Ovary (tissue), 9 donors: ENCODE data around the gene ARHGEF26. TPM values are rescaled to one million over a fixed set of nuclear protein-coding genes. Genes with fewer than 3 reads are reported as not detected.

Source experiments
- DNase-seq, 5 donors: peaks; one replicate each; pipeline ENCODE4 v3.0.0-alpha.2; 2019 to 2020
- H3K27ac ChIP-seq, 2 donors: fragments of 200-600 bp; one replicate each; pipeline versions ENCODE4 v1.5.1 to v1.8.0; 2019 to 2022
- H3K27me3 ChIP-seq: fragments of 200-600 bp; one replicate; pipeline ENCODE4 v1.8.0; 2022
- H3K36me3 ChIP-seq: fragments of 200-600 bp; sonication (generic); one replicate; pipeline ENCODE4 v1.5.1; 2019
- H3K4me1 ChIP-seq: one replicate; pipeline ENCODE4 v1.8.1; 2013; ENCODE audit warnings: mild to moderate bottlenecking, moderate library complexity; ENCODE audit not compliant: insufficient read depth
- H3K4me3 ChIP-seq: fragments of 200-600 bp; sonication (generic); one replicate; pipeline ENCODE4 v1.5.1; 2017
- H3K9me3 ChIP-seq, 2 donors: fragments of 200-600 bp in 1 of 2; sonication (generic) in 1 of 2; one replicate each; pipeline versions ENCODE4 v1.5.1 to v1.8.1; 2013 to 2019; ENCODE audit warnings: mild to moderate bottlenecking in 1 of 2, moderate library complexity in 1 of 2
- EP300 ChIP-seq: sonication (generic); formaldehyde crosslinking; IDR thresholded peaks from one replicate; pipeline ENCODE4 v1.6.1; 2017; ENCODE audit warnings: antibody characterized with exemption
- POLR2A ChIP-seq: fragments of 450-650 bp; IDR thresholded peaks from one replicate; pipeline ENCODE4 v1.6.1; 2017; ENCODE audit warnings: antibody characterized with exemption, mild to moderate bottlenecking, moderate library complexity
- WGBS, 3 donors: extraction: QIAGEN DNeasy Blood & Tissue Kit in 1 of 3; methylation state at CpG; one replicate each; pipeline versions ENCODE4 v1.1.5 to v1.1.7; 2013 to 2017; 5-methylcytosine and 5-hydroxymethylcytosine counted together
- intact Hi-C, 4 donors: fragments of 100-400 bp; cut with DNase I; formaldehyde crosslinking; loops; one replicate each; pipeline versions ENCODE4 v1.11.0 to v1.15.1; 2022 to 2023
- polyA plus RNA-seq, 2 donors: library from polyadenylated mRNA; stranded (reverse); fragments of 200-250 nt in 1 of 2; fragments of 350-450 nt in 1 of 2; fragmentation: Illumina TruSeq in 1 of 2; extraction: RNeasy Lipid Tissue Mini Kit (QIAGEN cat#74804) in 1 of 2; gene quantifications; one replicate each; pipeline ENCODE4 v1.2.3, GENCODE V29; 2013 to 2014
- total RNA-seq, 7 donors: library from RNA; depleted of rRNA in 2 of 7; stranded (reverse); fragments of >200 nt in 2 of 7; fragmentation: NEBNext Ultra II Directional in 3 of 7; extraction: Animal tissue kit (Norgen Biotek cat#: 25700) in 3 of 7; gene quantifications; one replicate each; pipeline versions ENCODE4 v1.1.0 to v1.2.4, GENCODE V29; 2016 to 2023
- TF ChIP-seq, protein P1 (sequence below), 3 donors: fragments of 450-650 bp in 2 of 3; fragments of 200-600 bp in 1 of 3; IDR thresholded peaks; one replicate each; pipeline versions ENCODE4 v1.5.1 to v1.8.0; 2016 to 2022; ENCODE audit warnings: antibody characterized with exemption in 3 of 3, mild to moderate bottlenecking in 1 of 3
- donor health status: DM: no; HTN: no; CAD: no; lungs with moderate emphysema.
- donor health status: DM: no; HTN: no; CAD: no.
- donor health status: Bipolar disorder and iron deficiency.
- donor health status: DM: yes; HTN: yes; CAD: no.
- donor health status: DM: no; HTN: no; CAD: no.
- donor health status: DM: yes; HTN: yes; CAD: no.

The ARHGEF26 gene
- total and polyA plus RNA-seq, 9 donors: 6.9 to 14.4 (median 11.7) TPM

DNA sequence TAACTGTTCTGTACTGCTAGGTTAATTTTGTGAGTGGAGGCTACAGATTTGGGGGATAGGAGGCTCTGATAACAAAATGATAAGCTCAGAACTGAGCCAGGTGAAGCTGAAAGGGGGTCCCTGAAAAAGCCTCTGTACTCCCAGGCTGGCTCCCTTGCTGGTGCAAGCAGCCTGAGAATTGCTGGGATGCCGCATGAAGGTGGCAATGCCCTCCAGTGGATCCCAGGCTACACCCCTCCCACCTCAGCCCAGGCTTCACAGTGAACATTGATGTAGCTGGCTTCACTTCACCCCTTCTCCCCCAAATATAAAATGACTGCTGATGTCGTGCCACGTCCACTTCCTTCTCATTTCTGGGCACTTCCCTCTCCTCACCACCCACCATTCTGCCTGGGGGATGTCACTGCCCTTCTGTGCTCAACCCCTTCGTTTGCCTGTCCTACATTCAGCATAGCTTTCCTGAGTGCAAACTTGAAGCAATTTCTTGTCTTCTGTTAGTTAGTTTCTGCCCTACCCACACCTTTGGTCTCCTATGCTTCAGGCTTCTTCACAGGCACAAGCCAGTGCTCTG lies 9.7 kb upstream of the ARHGEF26 start:
- no peaks in the 10 kb centered on the region for H3K27me3 ChIP-seq
- H3K4me3 ChIP-seq: no peak overlapping the region
- no peaks in the 10 kb centered on the region for H3K4me1 ChIP-seq
- no peaks in the 10 kb centered on the region for H3K36me3 ChIP-seq
- H3K27ac ChIP-seq: no peak overlapping the region
- TF ChIP-seq POLR2A (no peak), EP300 (no peak)
- TF ChIP-seq, protein P1, sequence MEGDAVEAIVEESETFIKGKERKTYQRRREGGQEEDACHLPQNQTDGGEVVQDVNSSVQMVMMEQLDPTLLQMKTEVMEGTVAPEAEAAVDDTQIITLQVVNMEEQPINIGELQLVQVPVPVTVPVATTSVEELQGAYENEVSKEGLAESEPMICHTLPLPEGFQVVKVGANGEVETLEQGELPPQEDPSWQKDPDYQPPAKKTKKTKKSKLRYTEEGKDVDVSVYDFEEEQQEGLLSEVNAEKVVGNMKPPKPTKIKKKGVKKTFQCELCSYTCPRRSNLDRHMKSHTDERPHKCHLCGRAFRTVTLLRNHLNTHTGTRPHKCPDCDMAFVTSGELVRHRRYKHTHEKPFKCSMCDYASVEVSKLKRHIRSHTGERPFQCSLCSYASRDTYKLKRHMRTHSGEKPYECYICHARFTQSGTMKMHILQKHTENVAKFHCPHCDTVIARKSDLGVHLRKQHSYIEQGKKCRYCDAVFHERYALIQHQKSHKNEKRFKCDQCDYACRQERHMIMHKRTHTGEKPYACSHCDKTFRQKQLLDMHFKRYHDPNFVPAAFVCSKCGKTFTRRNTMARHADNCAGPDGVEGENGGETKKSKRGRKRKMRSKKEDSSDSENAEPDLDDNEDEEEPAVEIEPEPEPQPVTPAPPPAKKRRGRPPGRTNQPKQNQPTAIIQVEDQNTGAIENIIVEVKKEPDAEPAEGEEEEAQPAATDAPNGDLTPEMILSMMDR (IDR thresholded peaks at IDR 0.05): no peak
- 79 to 81% (median 80%) methylated on average over 4 of the region's 4 CpGs for WGBS, 3 donors
- no peak for DNase-seq
- H3K9me3 ChIP-seq: no peaks in the 10 kb centered on the region
- intact Hi-C loops: no loop called here

DNA sequence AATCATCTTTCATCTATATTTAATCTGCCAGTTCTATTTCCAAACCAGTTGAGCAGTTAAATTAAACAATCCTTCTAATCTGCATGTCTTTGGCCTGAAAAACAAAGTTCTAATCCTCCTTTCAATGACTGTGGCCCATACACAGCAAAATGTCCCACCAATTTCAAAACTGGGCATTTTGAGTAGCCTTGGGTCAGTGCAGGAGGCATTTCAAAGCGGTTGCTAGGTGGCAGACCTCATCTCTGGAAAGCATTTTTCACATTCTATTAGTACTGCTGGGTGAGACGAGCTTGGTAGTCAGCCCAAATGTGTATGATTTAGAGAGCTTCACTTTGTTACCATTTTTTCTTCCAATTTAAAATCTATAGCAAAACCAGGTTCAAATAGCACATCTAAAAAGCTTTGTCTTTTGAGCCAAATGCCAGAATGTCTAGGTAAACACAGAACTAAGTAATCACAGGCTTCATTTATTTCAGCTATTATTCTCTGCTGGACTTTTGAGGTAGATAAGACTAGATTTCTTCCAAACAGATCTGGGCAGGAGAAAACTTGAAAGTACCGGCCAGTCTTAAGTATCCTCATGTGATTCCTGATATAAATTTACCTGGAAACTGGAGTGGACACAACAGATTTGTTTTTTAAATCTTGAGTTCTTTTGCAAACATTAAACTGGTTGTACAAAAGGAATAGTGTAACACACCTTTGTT lies 8.9 kb upstream of the ARHGEF26 start:
- no peak for DNase-seq
- H3K27me3 ChIP-seq: no peaks in the 10 kb centered on the region
- no peak overlapping the region for H3K4me3 ChIP-seq
- intact Hi-C loops: no loop called here
- TF ChIP-seq EP300 (no peak), POLR2A (no peak)
- TF ChIP-seq, protein P1 (IDR thresholded peaks at IDR 0.05): no peak
- H3K9me3 ChIP-seq: no peaks in the 10 kb centered on the region
- H3K36me3 ChIP-seq: no peaks in the 10 kb centered on the region
- WGBS, 3 donors: 75 to 78% (median 75%) methylated on average over 3 of the region's 3 CpGs
- H3K27ac ChIP-seq: no peak overlapping the region
- H3K4me1 ChIP-seq: no peaks in the 10 kb centered on the region

DNA sequence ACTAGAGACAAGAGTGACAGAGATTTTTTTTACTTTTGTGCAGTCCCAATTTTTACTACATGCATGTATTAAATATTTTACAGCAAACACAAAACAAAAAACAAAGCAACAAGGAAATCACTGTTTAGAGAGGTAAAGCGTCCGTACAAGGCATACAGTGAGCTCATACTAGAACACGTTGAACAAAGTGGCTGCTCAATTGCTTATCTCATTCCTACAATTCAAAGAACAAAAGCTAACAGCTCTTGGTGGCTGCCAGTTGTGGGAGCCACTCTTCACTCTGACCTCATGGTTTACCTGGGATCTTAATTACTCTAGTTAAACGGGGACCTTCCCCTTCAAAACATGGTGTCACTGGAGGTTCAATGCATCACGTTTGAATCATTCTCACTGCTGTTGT lies 7.6 kb upstream of the ARHGEF26 start:
- WGBS, 3 donors: 74 to 76% (median 75%) methylated on average over 5 of the region's 5 CpGs
- H3K9me3 ChIP-seq: no peaks in the 10 kb centered on the region
- no peaks in the 10 kb centered on the region for H3K4me1 ChIP-seq
- H3K27ac ChIP-seq: no peak overlapping the region
- H3K4me3 ChIP-seq: no peak overlapping the region
- H3K36me3 ChIP-seq: no peaks in the 10 kb centered on the region
- DNase-seq: no peak
- intact Hi-C loops: no loop called here
- TF ChIP-seq EP300 (no peak), POLR2A (no peak)
- TF ChIP-seq, protein P1 (IDR thresholded peaks at IDR 0.05): no peak
- H3K27me3 ChIP-seq: no peaks in the 10 kb centered on the region

DNA sequence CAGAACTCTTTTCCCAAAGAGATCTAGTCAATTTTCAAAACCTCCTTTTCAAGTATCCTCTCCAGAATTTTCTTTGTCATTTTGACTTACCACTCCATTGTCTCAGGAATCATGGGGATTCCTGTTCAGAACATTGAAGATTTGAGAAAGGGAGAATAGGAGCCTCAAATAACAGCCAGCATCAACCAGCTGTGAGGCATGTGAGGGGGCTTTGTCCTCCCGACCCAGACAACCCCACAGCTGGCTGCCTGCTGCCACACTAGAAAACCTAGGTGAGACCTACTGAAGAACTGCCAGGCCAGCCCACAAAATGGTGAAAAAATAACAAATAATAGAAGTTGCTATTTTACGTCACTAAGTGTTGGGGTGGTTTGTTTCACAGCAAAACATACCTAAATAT lies 5.9 kb upstream of the ARHGEF26 start:
- H3K27me3 ChIP-seq: no peaks in the 10 kb centered on the region
- intact Hi-C loops: no loop called here
- 87 to 94% (median 90%) methylated on average over 2 of the region's 2 CpGs for WGBS, 3 donors
- TF ChIP-seq POLR2A (no peak), EP300 (no peak)
- TF ChIP-seq, protein P1 (IDR thresholded peaks at IDR 0.05): no peak
- H3K27ac ChIP-seq: no peak overlapping the region
- H3K4me3 ChIP-seq: no peak overlapping the region
- H3K36me3 ChIP-seq: no peaks in the 10 kb centered on the region
- peaks cover under 1% of the 10 kb centered on the region for H3K4me1 ChIP-seq
- DNase-seq: no peak
- H3K9me3 ChIP-seq: no peaks in the 10 kb centered on the region
